HUES6 (cell line): ENCODE measurements around the gene SCGN.

Experiments used
- H3K27ac ChIP-seq: 2 replicates; pipeline ENCODE4 v1.7.0; 2013; ENCODE audit warnings: low read depth, mild to moderate bottlenecking, low read length, inconsistent platforms
- H3K27me3 ChIP-seq: 2 replicates; pipeline ENCODE4 v1.6.1; 2013; ENCODE audit warnings: low read length; ENCODE audit not compliant: control insufficient read depth, insufficient read depth
- H3K36me3 ChIP-seq: 2 replicates; pipeline ENCODE4 v1.6.1; 2013; ENCODE audit warnings: low read length; ENCODE audit not compliant: control insufficient read depth, insufficient read depth
- H3K4me1 ChIP-seq: 2 replicates; pipeline ENCODE4 v1.6.1; 2013; ENCODE audit warnings: low read length; ENCODE audit not compliant: control insufficient read depth, insufficient read depth
- H3K4me3 ChIP-seq: 2 replicates; pipeline ENCODE4 v1.5.1; 2013; ENCODE audit warnings: low read depth, low read length
- H3K9ac ChIP-seq: one replicate; pipeline ENCODE4 v1.6.1; 2013; ENCODE audit warnings: mild to moderate bottlenecking, low read length
- H3K9me3 ChIP-seq: 2 replicates; pipeline ENCODE4 v1.6.1; 2013; ENCODE audit warnings: low read depth, low read length; ENCODE audit not compliant: control insufficient read depth, insufficient read depth

Gene SCGN

DNA sequence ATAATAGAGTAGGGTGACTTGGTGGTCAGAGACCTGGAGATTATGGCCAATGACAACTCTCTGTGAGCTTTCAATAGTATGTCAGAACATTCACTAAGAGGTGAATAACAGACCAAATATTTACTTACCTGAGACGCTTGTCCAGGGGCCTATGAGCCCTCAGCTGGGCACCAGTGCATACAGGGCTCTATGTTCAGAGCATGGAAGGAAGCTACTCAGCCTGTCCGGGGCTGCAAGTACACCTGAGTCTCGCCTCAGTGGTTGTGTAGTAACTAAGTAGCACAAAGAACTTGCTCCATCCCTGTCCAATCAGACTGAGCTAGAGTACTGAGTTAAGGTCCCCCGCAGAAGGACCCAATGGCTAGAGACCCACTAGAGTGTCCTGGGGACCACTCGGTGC, 11.6 kb upstream of the SCGN start:
- peaks cover 28% of the 10 kb centered on the region for H3K27me3 ChIP-seq
- no peaks in the 10 kb centered on the region for H3K9me3 ChIP-seq
- no peak overlapping the region for H3K9ac ChIP-seq
- no peak overlapping the region for H3K27ac ChIP-seq
- H3K4me3 ChIP-seq = no peak overlapping the region
- no peaks in the 10 kb centered on the region for H3K4me1 ChIP-seq
- no peaks in the 10 kb centered on the region for H3K36me3 ChIP-seq

DNA sequence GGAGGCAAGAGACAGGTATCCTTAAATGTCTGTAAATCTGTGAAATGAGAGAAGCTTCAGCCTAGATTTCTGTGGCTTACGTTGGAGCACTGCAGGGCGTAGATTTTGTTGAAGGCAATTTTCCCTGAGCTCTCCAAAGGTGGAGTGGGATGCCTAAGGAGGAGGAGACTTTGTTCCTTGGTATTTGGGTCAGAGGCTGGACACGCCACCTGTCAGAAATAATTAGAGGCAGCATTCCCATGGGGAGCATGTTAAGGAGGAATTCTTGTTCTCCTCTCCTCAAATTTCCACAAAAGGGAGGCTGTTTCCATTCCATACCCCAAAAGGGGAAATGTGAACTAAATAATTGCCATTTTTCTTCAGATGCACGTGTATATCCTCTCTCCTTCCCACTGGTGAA, 11.1 kb upstream of the SCGN start:
- Histone ChIP-seq H3K9me3 (no peaks in the 10 kb centered on the region), H3K36me3 (no peaks in the 10 kb centered on the region), H3K27ac (no peak overlapping the region), H3K4me3 (no peak overlapping the region), H3K27me3 (peaks cover 28% of the 10 kb centered on the region), H3K9ac (no peak overlapping the region), H3K4me1 (no peaks in the 10 kb centered on the region)

- Histone ChIP-seq H3K36me3 (no peaks in the 10 kb centered on the region), H3K27me3 (peaks cover 28% of the 10 kb centered on the region), H3K27ac (no peak overlapping the region), H3K4me1 (no peaks in the 10 kb centered on the region), H3K9me3 (no peaks in the 10 kb centered on the region), H3K4me3 (no peak overlapping the region), H3K9ac (no peak overlapping the region)
Observed at GRCh38 chr6:25641377-25641776, 10.6 kb upstream of the SCGN start.

GRCh38 chr6:25641940-25642666, 9.9 kb upstream of the SCGN start:
- Histone ChIP-seq H3K4me1 (no peaks in the 10 kb centered on the region), H3K4me3 (no peak overlapping the region), H3K36me3 (no peaks in the 10 kb centered on the region), H3K9me3 (no peaks in the 10 kb centered on the region), H3K27ac (no peak overlapping the region), H3K27me3 (peaks cover 28% of the 10 kb centered on the region), H3K9ac (no peak overlapping the region)

DNA sequence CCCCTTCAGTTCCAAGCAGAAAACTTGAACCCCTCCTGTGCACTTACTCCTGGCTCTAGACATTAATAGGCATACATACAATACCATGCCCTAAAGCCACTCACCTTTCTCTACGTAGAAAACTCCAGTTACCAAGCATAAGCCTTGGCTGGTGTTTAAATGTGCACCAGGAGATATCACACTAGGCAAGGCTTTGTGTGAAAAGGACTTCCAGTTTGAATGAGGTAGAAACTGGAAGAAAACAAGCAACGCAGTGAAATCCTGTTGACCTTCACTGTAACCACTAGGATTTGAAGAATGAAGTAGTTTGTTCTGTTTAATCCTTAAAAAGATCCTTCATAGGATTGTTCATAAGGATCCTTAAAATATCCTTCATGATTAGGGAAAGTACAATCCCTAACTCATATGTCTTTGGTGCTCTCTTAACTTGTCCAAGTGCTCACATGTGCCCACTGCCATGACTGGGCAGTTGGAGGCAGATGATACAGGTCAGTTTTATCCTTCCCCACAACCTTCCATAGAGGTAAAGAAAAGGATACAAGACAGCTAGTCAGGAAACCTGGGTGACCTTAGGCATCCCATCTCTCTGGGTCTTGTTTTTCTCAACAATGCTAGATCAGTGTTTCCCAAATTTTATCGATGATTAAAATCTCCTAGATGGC, 9.2 kb upstream of the SCGN start:
- Histone ChIP-seq H3K9ac (no peak overlapping the region), H3K4me1 (no peaks in the 10 kb centered on the region), H3K4me3 (no peak overlapping the region), H3K9me3 (no peaks in the 10 kb centered on the region), H3K27me3 (peaks cover 28% of the 10 kb centered on the region), H3K36me3 (no peaks in the 10 kb centered on the region), H3K27ac (no peak overlapping the region)

- Histone ChIP-seq H3K27ac (no peak overlapping the region), H3K36me3 (no peaks in the 10 kb centered on the region), H3K27me3 (peaks cover 41% of the 10 kb centered on the region), H3K4me3 (no peak overlapping the region), H3K9me3 (no peaks in the 10 kb centered on the region), H3K4me1 (no peaks in the 10 kb centered on the region; the same call in 1 of the 2 replicates), H3K9ac (no peak overlapping the region)
Observed at GRCh38 chr6:25645916-25646315, 6.1 kb upstream of the SCGN start.

DNA sequence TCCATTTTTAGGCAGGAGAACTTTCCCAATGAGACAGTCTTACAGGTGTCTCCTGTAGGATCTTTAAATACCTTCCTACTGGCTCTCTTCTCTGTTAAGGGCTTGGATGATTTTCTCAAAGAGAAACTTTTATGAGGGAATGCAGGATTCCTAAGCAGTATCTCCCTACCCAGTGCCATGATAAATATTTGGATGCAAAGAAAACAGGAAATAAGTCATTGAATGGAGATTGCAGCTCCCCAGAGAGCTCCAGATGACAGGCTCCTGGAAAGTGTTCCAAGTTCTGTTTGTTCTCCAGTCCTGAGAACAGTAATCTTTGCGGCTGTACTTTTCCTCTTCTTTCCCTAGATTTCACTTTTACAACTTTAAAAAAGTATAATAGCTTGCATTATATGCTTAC, 2.4 kb upstream of the SCGN start:
- peaks cover 3% of the 10 kb centered on the region for H3K4me1 ChIP-seq
- no peak overlapping the region for H3K9ac ChIP-seq
- H3K36me3 ChIP-seq = no peaks in the 10 kb centered on the region
- H3K9me3 ChIP-seq = no peaks in the 10 kb centered on the region
- H3K27ac ChIP-seq = no peak overlapping the region
- H3K4me3 ChIP-seq = no peak overlapping the region
- H3K27me3 ChIP-seq = peaks cover 56% of the 10 kb centered on the region

DNA sequence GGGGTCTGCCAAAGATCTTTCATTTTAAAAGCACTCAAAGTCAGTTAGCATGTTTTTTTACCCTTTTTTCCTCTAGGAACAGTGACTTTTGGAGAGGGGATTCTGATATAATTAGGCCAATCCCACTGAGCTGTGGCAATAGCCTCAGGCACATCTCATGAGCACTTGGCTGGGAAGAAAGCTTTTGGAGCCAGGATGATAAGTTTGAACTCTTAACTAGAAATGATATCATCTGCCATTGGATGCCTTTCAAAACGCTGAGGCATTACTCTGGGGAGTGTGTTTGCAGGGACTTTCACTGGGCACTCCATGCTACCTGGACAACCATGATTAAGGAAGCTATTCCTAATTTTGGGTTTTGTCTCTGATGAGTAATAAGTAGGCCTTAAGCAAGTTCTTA, 3.7 kb downstream of the SCGN start:
- Histone ChIP-seq H3K4me3 (no peak overlapping the region), H3K4me1 (peaks cover 3% of the 10 kb centered on the region; the same call in 1 of the 2 replicates), H3K36me3 (no peaks in the 10 kb centered on the region), H3K27me3 (peaks cover 54% of the 10 kb centered on the region), H3K9ac (no peak overlapping the region), H3K27ac (no peak overlapping the region), H3K9me3 (no peaks in the 10 kb centered on the region)

- Histone ChIP-seq H3K9me3 (no peaks in the 10 kb centered on the region), H3K4me1 (no peaks in the 10 kb centered on the region), H3K27me3 (peaks cover 17% of the 10 kb centered on the region), H3K36me3 (no peaks in the 10 kb centered on the region), H3K27ac (no peak overlapping the region), H3K4me3 (no peak overlapping the region), H3K9ac (no peak overlapping the region)
Observed at GRCh38 chr6:25659633-25660368, 7.8 kb downstream of the SCGN start.

GRCh38 chr6:25660512-25660911, 8.5 kb downstream of the SCGN start:
- no peak overlapping the region for H3K4me3 ChIP-seq
- H3K36me3 ChIP-seq = no peaks in the 10 kb centered on the region
- no peaks in the 10 kb centered on the region for H3K4me1 ChIP-seq

More at GRCh38 chr6:25660512-25660911, 8.5 kb downstream of the SCGN start:
- no peak overlapping the region for H3K9ac ChIP-seq
- peaks cover 9% of the 10 kb centered on the region for H3K27me3 ChIP-seq
- H3K27ac ChIP-seq = no peak overlapping the region
- H3K9me3 ChIP-seq = no peaks in the 10 kb centered on the region
